H1 (cell line): ENCODE data around the gene PLXND1. TPM values are rescaled to one million over a fixed set of nuclear protein-coding genes. Genes with fewer than 3 reads are reported as not detected.

ENCODE experiments used
- CTCF ChIA-PET: fragments of 300-600 bp; sonication (Branson Sonifier 250); formaldehyde crosslinking; loops from one replicate; lab custom pipeline; 2021; ENCODE audit not compliant: partially characterized antibody; lab: Charles Lee
- POLR2A ChIA-PET: fragments of 300-600 bp; sonication (Branson Sonifier 250); formaldehyde crosslinking; loops from one replicate; lab custom pipeline; 2021; ENCODE audit warnings: inconsistent platforms; ENCODE audit not compliant: partially characterized antibody; lab: Charles Lee
- DNase-seq, 2 experiments: peaks; one replicate each; pipeline versions ENCODE4 v3.0.0 to v3.0.0-alpha.2; 2010 to 2022; ENCODE audit warnings: low spot score in 2 of 2, low read depth in 1 of 2, mixed read lengths in 1 of 2
- FAIRE-seq: peaks from 2 replicates; lab custom pipeline; 2011; peaks lifted over from hg19 to GRCh38; lab: Jason Lieb, UNC
- H2AFZ ChIP-seq: 2 replicates; pipeline ENCODE4 v1.8.1; 2012; ENCODE audit warnings: low read length, inconsistent platforms
- H2AK5ac ChIP-seq: 2 replicates; pipeline ENCODE4 v1.6.1; 2013; ENCODE audit warnings: low read depth, low read length
- H2BK120ac ChIP-seq: replicated peaks from 2 replicates; pipeline ENCODE3; 2013; ENCODE audit warnings: low read depth, low read length, inconsistent platforms
- H2BK12ac ChIP-seq: 2 replicates; pipeline ENCODE4 v1.6.1; 2013; ENCODE audit warnings: low read depth, low read length
- H2BK15ac ChIP-seq: 2 replicates; pipeline ENCODE4 v1.6.1; 2013; ENCODE audit warnings: low read length
- H2BK20ac ChIP-seq: 2 replicates; pipeline ENCODE4 v1.6.1; 2013; ENCODE audit warnings: low read length
- H2BK5ac ChIP-seq: 2 replicates; pipeline ENCODE4 v1.6.1; 2013; ENCODE audit warnings: low read depth, low read length
- H3K14ac ChIP-seq: 2 replicates; pipeline ENCODE4 v1.6.1; 2013; ENCODE audit warnings: inconsistent platforms; ENCODE audit not compliant: insufficient read length
- H3K18ac ChIP-seq: 2 replicates; pipeline ENCODE4 v1.6.1; 2013; ENCODE audit warnings: low read length; ENCODE audit errors: extremely low read depth
- H3K23ac ChIP-seq: 2 replicates; pipeline ENCODE4 v1.6.1; 2013; ENCODE audit warnings: inconsistent platforms; ENCODE audit not compliant: insufficient read length
- H3K23me2 ChIP-seq: 2 replicates; pipeline ENCODE4 v1.6.1; 2013; ENCODE audit warnings: low read depth, low read length
- H3K27ac ChIP-seq: 2 replicates; pipeline ENCODE4 v1.6.1; 2011; ENCODE audit warnings: low read depth, low read length, inconsistent platforms
- H3K27me3 ChIP-seq, 4 experiments: replicated peaks in 1 of 4; 1 replicate in 1 of 4; 2 replicates in 3 of 4; pipeline versions ENCODE4 v1.6.1 to v1.8.1; 2011 to 2013; ENCODE audit warnings: low read length in 3 of 4, mild to moderate bottlenecking in 3 of 4, inconsistent platforms in 2 of 4, mixed read lengths in 2 of 4, moderate library complexity in 1 of 4; ENCODE audit not compliant: control insufficient read depth in 3 of 4, insufficient read depth in 3 of 4; ENCODE audit errors: extremely low read depth in 1 of 4
- H3K36me3 ChIP-seq, 4 experiments: 2 replicates each; pipeline versions ENCODE4 v1.6.1 to v1.8.1; 2011 to 2013; ENCODE audit warnings: mild to moderate bottlenecking in 4 of 4, low read length in 3 of 4, moderate library complexity in 2 of 4, control low read depth in 1 of 4, inconsistent platforms in 1 of 4; ENCODE audit not compliant: insufficient read depth in 4 of 4, control insufficient read depth in 2 of 4
- H3K4ac ChIP-seq: replicated peaks from 2 replicates; pipeline ENCODE3; 2013; ENCODE audit warnings: low read length, low read depth, mixed read lengths, inconsistent platforms; ENCODE audit not compliant: insufficient read length
- H3K4me1 ChIP-seq, 4 experiments: replicated peaks in 1 of 4; 1 replicate in 1 of 4; 2 replicates in 3 of 4; pipeline versions ENCODE4 v1.6.1 to v1.8.1; 2011 to 2013; ENCODE audit warnings: low read length in 3 of 4, inconsistent platforms in 2 of 4, mixed read lengths in 1 of 4; ENCODE audit not compliant: insufficient read depth in 4 of 4, control insufficient read depth in 3 of 4
- H3K4me2 ChIP-seq, 2 experiments: 2 replicates each; pipeline versions ENCODE4 v1.6.1 to v1.8.1; 2011 to 2013; ENCODE audit warnings: low read depth in 2 of 2, low read length in 2 of 2, control low read depth in 1 of 2, inconsistent platforms in 1 of 2, mild to moderate bottlenecking in 1 of 2; ENCODE audit not compliant: insufficient read depth in 1 of 2
- H3K4me3 ChIP-seq, 4 experiments: fragments of 200-600, 300-600 bp in 1 of 4; sonication (generic), shearing (Covaris generic), sonication (Bioruptor Twin) in 1 of 4; 2 replicates each; pipeline versions ENCODE4 v1.5.1 to v1.8.1; 2011 to 2016; ENCODE audit warnings: low read length in 4 of 4, low read depth in 3 of 4, control low read depth in 2 of 4, inconsistent platforms in 2 of 4, mild to moderate bottlenecking in 2 of 4, mixed read lengths in 1 of 4, moderate library complexity in 1 of 4; ENCODE audit not compliant: insufficient read depth in 2 of 4; ENCODE audit errors: extremely low read depth in 1 of 4
- H3K56ac ChIP-seq: replicated peaks from 2 replicates; pipeline ENCODE3; 2013; ENCODE audit warnings: low read depth, mild to moderate bottlenecking, mixed read lengths, low read length, inconsistent platforms; ENCODE audit not compliant: insufficient read length
- H3K79me1 ChIP-seq: 2 replicates; pipeline ENCODE4 v1.6.1; 2013; ENCODE audit warnings: low read depth, low read length, control low read depth
- H3K79me2 ChIP-seq, 2 experiments: 2 replicates each; pipeline versions ENCODE4 v1.6.1 to v1.8.1; 2012 to 2013; ENCODE audit warnings: low read length in 2 of 2, mild to moderate bottlenecking in 2 of 2, inconsistent platforms in 1 of 2; ENCODE audit not compliant: insufficient read depth in 2 of 2, control insufficient read depth in 1 of 2
- H3K9ac ChIP-seq, 4 experiments: replicated peaks in 1 of 4; 1 replicate in 1 of 4; 2 replicates in 3 of 4; pipeline versions ENCODE4 v1.6.1 to v1.8.1; 2011 to 2013; ENCODE audit warnings: low read depth in 3 of 4, low read length in 3 of 4, control low read depth in 2 of 4, mild to moderate bottlenecking in 2 of 4, moderate library complexity in 2 of 4, inconsistent platforms in 1 of 4; ENCODE audit errors: extremely low read depth in 1 of 4
- H3K9me3 ChIP-seq, 2 experiments: 2 replicates each; pipeline versions ENCODE4 v1.6.1 to v1.8.1; 2012 to 2013; ENCODE audit warnings: mild to moderate bottlenecking in 2 of 2, moderate library complexity in 2 of 2, control low read depth in 1 of 2, inconsistent platforms in 1 of 2, low read depth in 1 of 2, low read length in 1 of 2, mixed read lengths in 1 of 2; ENCODE audit not compliant: insufficient read depth in 2 of 2
- H4K20me1 ChIP-seq, 2 experiments: replicated peaks in 1 of 2; 2 replicates each; pipeline versions ENCODE3 to v1.8.1; 2011 to 2013; ENCODE audit warnings: inconsistent platforms in 2 of 2, low read length in 2 of 2, mild to moderate bottlenecking in 1 of 2; ENCODE audit not compliant: insufficient read depth in 2 of 2, control insufficient read depth in 1 of 2
- H4K5ac ChIP-seq: 2 replicates; pipeline ENCODE4 v1.6.1; 2013; ENCODE audit warnings: low read length, low read depth, mixed read lengths, inconsistent platforms; ENCODE audit not compliant: insufficient read length
- H4K8ac ChIP-seq: 2 replicates; pipeline ENCODE4 v1.8.0; 2013; ENCODE audit warnings: mild to moderate bottlenecking, moderate library complexity, low read length, inconsistent platforms; ENCODE audit not compliant: insufficient read depth; ENCODE audit errors: extremely low read depth
- H4K91ac ChIP-seq: replicated peaks from 2 replicates; pipeline ENCODE3; 2013; ENCODE audit warnings: low read length, mixed read lengths, inconsistent platforms; ENCODE audit not compliant: insufficient read length
- BACH1 ChIP-seq: IDR thresholded peaks from 2 replicates; pipeline ENCODE4 v1.6.1; 2012; ENCODE audit warnings: low read length, improper control_type of control experiment
- RAD21 ChIP-seq, 2 experiments: IDR thresholded peaks in 1 of 2; conservative IDR thresholded peaks in 1 of 2; 2 replicates each; pipeline ENCODE4 v1.6.1; 2011; ENCODE audit warnings: low read depth in 2 of 2, low read length in 2 of 2, improper control_type of control experiment in 1 of 2, inconsistent platforms in 1 of 2, mild to moderate bottlenecking in 1 of 2, moderate library complexity in 1 of 2
- RXRA ChIP-seq: IDR thresholded peaks from 2 replicates; pipeline ENCODE4 v1.6.1; 2011; ENCODE audit warnings: low read depth, mild to moderate bottlenecking, low read length, moderate library complexity; ENCODE audit not compliant: insufficient read depth
- SIRT6 ChIP-seq: IDR thresholded peaks from one replicate; pipeline ENCODE4 v1.7.1; 2012; ENCODE audit warnings: low read length, inconsistent platforms
- SP4 ChIP-seq: IDR thresholded peaks from 2 replicates; pipeline ENCODE4 v1.6.1; 2012; ENCODE audit warnings: low read length, inconsistent platforms
- TAF1 ChIP-seq: IDR thresholded peaks from 2 replicates; pipeline ENCODE4 v1.6.1; 2011; ENCODE audit warnings: mild to moderate bottlenecking, low read depth, low read length
- TCF12 ChIP-seq: IDR thresholded peaks from 2 replicates; pipeline ENCODE4 v1.6.1; 2011; ENCODE audit warnings: low read depth, mild to moderate bottlenecking, low read length
- YY1 ChIP-seq: IDR thresholded peaks from 2 replicates; pipeline ENCODE4 v1.6.1; 2011; ENCODE audit warnings: low read depth, mild to moderate bottlenecking, low read length
- WGBS, 2 experiments: shearing (Covaris generic) in 1 of 2; methylation state at CpG; one replicate each; pipeline versions ENCODE4 v1.1.6 to v1.1.7; 2013 to 2015; ENCODE audit warnings: low lambda C conversion rate in 2 of 2, mixed read lengths in 2 of 2, inconsistent platforms in 1 of 2, low coverage in 1 of 2, missing lambda C conversion rate in 1 of 2; ENCODE audit not compliant: insufficient replicate concordance in 2 of 2, insufficient coverage in 1 of 2, insufficient read length in 1 of 2; ENCODE audit errors: extremely low coverage in 1 of 2, missing lambda C conversion rate in 1 of 2; 5-methylcytosine and 5-hydroxymethylcytosine counted together
- polyA plus RNA-seq, 7 experiments: library from polyadenylated mRNA; depleted of rRNA in 3 of 7; stranded (reverse) in 5 of 7; unstranded in 2 of 7; fragments of >200 nt in 5 of 7; fragments of 200-250 nt in 2 of 7; gene quantifications; 1 replicate in 5 of 7; 2 replicates in 1 of 7; 4 replicates in 1 of 7; pipeline versions ENCODE4 v1.2.1 to v1.2.3, GENCODE V29; 2011 to 2013; ENCODE audit warnings: missing spikeins in 2 of 7, mixed read lengths in 2 of 7
- total RNA-seq: library from RNA; stranded (reverse); fragmentation: NEBNext Ultra II Directional; extraction: Animal tissue kit (Norgen Biotek cat#: 25700); gene quantifications from 2 replicates; pipeline ENCODE4 v1.2.1, GENCODE V29; 2021
- TF ChIP-seq, protein P1 (sequence below): IDR thresholded peaks from 2 replicates; pipeline ENCODE4 v1.6.1; 2011; ENCODE audit warnings: low read length, improper control_type of control experiment
- TF ChIP-seq, protein P2 (sequence below): IDR thresholded peaks from 2 replicates; pipeline ENCODE4 v1.6.1; 2012; ENCODE audit warnings: inconsistent platforms

PLXND1 gene
- total and polyA plus RNA-seq, 2 of the 8 experiments (the other 6 are each of a cell fraction or from before 2014, with no cell fraction given) = 17.7 to 66.4 TPM

DNA sequence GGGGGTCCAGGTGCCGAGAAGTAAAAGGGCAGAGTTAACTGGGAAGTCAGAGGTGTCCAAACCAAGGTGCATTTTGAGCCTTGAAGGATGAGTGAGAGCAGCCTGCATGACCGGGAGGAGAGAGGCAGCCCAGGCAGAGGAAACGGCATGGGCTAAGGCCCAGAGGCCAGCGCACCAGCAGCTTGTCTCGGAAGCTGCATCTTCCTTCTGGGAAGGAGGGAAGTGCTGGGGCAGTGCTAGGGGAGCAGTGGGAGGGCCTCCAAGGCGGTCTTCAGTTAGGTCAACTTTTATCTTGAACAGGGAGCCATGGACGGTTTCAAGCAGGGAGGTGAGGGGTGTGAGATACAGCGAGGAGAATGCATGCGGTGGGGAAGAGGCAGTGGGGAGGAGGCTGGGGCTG lies 62.5 kb downstream of the PLXND1 start:
- H3K23ac ChIP-seq = no peak overlapping the region
- H2BK15ac ChIP-seq = no peak overlapping the region; the same call in 1 of the 2 replicates
- no peaks in the 10 kb centered on the region for H3K23me2 ChIP-seq
- peaks cover 8 to 19% (median 10%) of the 10 kb centered on the region in 4 experiments for H3K4me1 ChIP-seq
- no peak overlapping the region for H2AFZ ChIP-seq
- no peaks in the 10 kb centered on the region for H3K36me3 ChIP-seq
- no peaks in the 10 kb centered on the region for H3K79me2 ChIP-seq
- no peak overlapping the region for H3K9ac ChIP-seq
- no peak overlapping the region for H3K56ac ChIP-seq
- H3K27ac ChIP-seq = no peak overlapping the region
- H3K4me2 ChIP-seq = no peak overlapping the region
- no peaks in the 10 kb centered on the region for H3K27me3 ChIP-seq
- no peak overlapping the region for H2BK5ac ChIP-seq
- no peak overlapping the region for H2BK120ac ChIP-seq
- H3K18ac ChIP-seq = peak overlapping the region; percentile 62; the same call in 1 of the 2 replicates
- no peaks in the 10 kb centered on the region for H3K9me3 ChIP-seq
- WGBS, 2 experiments = 92% methylated on average over 9 of the region's 9 CpGs; no CpG with 5 or more reads in 1 of the 2 experiments
- H3K4me3 ChIP-seq = no peak overlapping the region
- no peak overlapping the region for H2BK12ac ChIP-seq
- H3K79me1 ChIP-seq = no peaks in the 10 kb centered on the region
- no peak for FAIRE-seq
- no peak overlapping the region for H3K4ac ChIP-seq
- no peak for DNase-seq
- H4K8ac ChIP-seq = peak overlapping the region; percentile 71; the same call in 1 of the 2 replicates
- H4K5ac ChIP-seq = no peak overlapping the region
- no peak overlapping the region for H2BK20ac ChIP-seq
- ChIA-PET POLR2A (interaction anchor here (0.9 kb wide), 1 partner anchor 11 kb away, joined by 4 read pairs; no protein-coding TSS in a partner anchor), CTCF (interaction anchor here (0.8 to 1.7 kb wide), 6 partner anchors 10 to 158 kb away, joined by 3 to 5 read pairs (median 4); partner anchors contain the start of gene RHO)
- TF ChIP-seq SIRT6 = no peak
- TF ChIP-seq, protein P1, sequence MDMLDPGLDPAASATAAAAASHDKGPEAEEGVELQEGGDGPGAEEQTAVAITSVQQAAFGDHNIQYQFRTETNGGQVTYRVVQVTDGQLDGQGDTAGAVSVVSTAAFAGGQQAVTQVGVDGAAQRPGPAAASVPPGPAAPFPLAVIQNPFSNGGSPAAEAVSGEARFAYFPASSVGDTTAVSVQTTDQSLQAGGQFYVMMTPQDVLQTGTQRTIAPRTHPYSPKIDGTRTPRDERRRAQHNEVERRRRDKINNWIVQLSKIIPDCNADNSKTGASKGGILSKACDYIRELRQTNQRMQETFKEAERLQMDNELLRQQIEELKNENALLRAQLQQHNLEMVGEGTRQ = no peak
- TF ChIP-seq TCF12 = no peak
- TF ChIP-seq SP4 = no peak
- no peak for TF ChIP-seq YY1
- TF ChIP-seq TAF1 = no peak
- TF ChIP-seq RXRA = no peak
- TF ChIP-seq, protein P2, sequence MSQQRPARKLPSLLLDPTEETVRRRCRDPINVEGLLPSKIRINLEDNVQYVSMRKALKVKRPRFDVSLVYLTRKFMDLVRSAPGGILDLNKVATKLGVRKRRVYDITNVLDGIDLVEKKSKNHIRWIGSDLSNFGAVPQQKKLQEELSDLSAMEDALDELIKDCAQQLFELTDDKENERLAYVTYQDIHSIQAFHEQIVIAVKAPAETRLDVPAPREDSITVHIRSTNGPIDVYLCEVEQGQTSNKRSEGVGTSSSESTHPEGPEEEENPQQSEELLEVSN = no peak
- no peak for TF ChIP-seq BACH1
- no peak for TF ChIP-seq RAD21 (IDR thresholded peaks at IDR 0.05 in 1 of 2, conservative IDR thresholded peaks at IDR 0.05 in 1 of 2; ENCODE audit: low read depth in 2 of 2, low read length in 2 of 2)
- H2AK5ac ChIP-seq = no peak overlapping the region
- no peaks in the 10 kb centered on the region for H4K20me1 ChIP-seq
- no peak overlapping the region for H3K14ac ChIP-seq
- no peak overlapping the region for H4K91ac ChIP-seq
